T-helper 9 cell (primary cell): ENCODE measurements around the gene TUBA3D.
"Not testable (repeated sequence)": the region's sequence is repeated elsewhere in the genome, so short reads cannot be mapped to it uniquely, and the experiment has no call there.

Experiments
- DNase-seq: peaks from one replicate; pipeline ENCODE4 v3.0.0-alpha.2; 2020
- total RNA-seq, 2 donors: gene quantifications; one replicate each; lab custom pipeline; 2026; lab: John Stamatoyannopoulos, UW

TUBA3D gene
- total RNA-seq = 0 reads per million in 2 donors

DNA sequence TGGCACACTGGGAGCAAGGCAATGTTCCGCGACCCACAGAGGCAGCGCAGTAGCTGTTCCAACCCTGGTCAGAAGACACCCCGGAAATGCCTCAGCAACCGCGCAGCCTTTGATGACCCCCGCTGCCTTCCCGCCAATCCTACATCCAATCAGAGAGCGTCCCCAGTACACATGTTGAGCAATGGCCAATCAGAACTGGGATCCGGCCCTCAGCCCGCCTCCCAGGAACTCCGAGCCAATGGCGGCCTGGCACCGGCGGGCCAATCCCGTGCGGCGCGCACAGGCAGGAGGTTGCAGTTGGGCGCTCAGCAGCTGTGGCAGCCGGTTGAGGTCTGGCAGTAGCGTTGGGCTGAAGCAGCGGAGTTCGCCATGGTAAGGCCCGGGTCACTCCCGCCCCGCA is at the start of gene TUBA3D:
TSS of gene TUBA3D (plus strand) at position 289 of the 400 bp plus-strand sequence. CDS start at position 370, 81 bp downstream.
- DNase-seq = no peak

DNA sequence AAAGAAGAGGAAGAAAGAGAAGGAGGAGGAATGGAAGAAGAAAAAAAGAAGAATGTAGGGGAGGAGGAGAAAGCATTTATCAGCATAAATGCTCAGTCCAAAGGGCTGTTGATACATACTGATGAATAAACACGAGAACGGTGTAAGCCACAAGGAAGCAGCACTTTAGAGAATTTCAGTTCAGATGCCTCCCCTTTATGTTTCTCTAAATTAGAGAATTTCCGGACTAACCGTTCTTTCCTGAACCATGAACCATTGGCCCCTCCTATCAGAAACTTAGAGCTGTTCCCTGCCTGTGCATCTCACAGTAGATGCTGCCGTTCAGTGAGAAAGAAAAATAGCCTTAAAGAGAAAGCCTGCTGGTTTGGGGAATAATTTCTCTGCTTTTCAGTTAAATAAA is 49.2 kb upstream of the TUBA3D start:
- no peak for DNase-seq

DNA sequence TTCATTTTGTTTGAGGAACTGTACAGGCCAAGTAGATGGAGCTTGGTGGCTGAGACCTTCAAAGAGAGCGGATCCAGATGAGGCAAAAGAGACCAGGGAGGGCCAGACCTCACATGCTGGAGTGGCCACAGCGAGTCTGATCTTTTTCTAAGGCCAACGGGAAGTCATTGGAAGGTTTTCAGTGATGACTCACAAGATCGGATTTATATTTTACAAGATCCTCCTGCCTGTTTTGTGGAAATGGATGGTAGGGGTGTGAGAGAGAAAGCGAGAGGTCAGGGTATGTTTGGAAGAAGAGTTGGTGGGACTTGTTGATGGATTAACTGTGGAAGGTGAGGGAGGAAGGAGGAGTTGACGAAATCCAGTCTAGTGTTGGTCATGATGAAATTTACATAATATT is 44.6 kb upstream of the TUBA3D start:
- no peak for DNase-seq

DNA sequence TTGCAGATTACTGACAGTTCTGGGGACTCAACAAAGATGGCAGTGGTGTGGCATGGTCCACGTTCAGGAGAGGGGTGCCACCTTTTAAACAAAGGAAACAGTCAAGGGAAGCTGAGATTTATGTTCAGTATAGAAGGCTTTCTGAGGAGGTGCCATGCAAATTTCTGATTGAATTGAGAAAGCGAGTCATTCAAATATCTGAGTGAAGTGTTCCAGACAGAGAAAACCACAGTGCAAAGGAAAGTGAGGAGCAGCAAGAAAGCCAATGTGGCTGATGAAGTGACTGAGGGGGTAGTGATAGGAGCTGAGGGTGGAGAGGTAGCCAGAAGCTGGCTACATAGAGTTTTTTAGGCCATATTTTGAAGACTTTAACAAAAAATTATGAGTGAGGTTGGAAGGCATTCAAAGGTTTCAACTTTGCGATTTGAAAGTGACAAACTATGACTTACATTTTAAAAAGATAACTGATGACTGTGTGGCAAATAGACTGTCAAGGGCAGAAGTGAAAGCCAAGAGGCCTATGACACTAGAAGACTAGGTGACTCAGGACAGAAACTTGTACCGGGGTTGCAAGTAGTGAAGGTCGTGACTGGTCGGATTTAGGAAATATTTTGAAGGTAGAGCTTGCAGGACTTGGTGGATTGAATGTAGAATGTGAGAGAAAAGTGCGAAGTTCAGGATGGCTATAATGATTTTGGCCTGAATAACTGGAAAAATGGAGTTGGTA is 35.0 kb upstream of the TUBA3D start:
- not testable (repeated sequence) for DNase-seq

DNA sequence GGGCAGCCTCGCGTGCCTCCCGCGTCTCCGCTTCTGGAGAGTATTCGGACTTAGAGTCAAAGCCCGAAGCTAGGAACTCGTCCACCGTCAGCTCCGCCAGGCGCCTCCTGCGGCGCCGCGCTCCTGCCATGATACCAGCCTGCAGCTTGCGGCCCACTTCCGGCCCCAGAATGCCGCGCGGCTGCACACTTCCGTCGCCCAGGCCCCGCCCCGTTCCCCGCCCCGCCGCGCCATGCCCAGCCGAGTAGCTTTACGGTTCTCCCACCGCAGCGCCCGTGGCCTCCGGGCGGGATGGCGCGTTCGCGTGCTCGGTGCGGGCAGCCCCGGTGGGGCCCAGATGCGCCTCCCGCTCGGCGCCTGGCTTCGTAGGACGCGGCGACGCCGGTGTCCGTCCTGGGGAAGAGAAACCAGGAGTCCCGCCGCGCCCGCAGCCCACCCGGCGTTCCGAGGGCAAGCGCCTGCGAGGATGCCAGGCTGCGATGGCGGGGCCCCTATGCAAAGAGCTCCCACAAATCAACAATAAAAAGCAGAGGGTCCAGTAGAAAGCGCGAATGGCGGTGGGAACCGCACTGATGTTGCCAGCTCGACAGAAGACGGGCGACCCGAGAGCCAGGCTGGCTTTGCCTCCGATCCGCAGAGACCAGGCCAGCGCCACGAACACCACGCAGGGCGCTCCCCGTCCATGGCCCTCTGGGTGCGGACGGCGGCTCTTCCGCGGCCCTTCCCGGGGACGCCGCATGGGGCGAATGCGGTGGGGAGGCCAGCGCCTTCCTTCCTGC is 31.0 kb upstream of the TUBA3D start:
- not testable (repeated sequence) for DNase-seq

DNA sequence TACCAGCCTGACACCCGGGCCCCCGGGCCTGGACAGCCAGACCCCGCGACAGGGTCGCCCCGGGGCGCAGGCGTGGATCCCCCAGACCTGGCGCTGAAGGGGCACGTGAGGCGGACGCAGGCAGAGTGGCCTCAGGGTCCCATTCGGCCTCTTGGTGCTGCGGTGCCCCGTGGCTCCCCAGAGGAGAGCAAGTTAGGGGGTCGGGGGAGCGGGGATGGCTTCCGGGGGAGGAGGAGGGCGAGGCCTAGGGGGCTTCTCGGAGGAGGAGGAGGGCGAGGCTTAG is 30.5 kb upstream of the TUBA3D start:
- DNase-seq = not testable (repeated sequence)

DNA sequence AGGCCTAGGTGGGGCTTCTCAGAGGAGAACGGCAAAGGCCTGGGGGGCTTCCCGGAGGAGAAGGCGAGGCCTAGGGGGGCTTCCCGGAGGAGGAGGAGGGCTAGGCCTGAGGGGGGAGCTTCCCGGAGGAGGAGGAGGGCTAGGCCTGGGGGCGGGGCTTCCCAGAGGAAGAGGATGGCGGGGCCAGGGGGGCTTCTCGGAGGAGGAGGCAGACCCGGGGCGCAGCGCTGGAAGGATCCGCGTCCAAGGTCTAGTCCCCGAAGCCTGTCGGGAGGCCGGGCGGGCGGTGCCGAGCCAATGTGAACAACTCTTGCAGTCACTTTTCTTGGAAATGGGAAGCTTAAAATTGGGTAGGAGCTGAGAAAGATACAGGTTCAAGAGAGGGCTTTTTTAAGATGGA is 30.0 kb upstream of the TUBA3D start:
- DNase-seq = no peak

DNA sequence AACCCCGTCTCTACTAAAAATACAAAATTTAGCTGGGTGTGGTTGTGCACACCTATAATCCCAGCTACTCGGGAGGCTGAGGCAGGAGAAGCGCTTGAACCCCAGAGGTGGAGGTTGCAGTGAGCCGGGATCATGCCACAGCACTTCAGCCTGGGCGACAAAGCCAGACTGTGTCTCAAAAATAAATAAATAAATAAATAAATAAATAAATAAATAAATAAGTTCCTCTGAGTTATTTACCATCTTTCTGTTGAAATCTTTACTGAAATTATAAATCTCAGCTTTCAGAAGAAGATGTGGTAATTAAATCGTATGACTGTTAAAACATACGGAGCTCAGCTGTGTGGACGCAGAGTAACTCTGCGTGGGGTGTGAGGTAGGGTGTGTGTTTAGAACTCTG is 27.9 kb upstream of the TUBA3D start:
- not testable (repeated sequence) for DNase-seq

DNA sequence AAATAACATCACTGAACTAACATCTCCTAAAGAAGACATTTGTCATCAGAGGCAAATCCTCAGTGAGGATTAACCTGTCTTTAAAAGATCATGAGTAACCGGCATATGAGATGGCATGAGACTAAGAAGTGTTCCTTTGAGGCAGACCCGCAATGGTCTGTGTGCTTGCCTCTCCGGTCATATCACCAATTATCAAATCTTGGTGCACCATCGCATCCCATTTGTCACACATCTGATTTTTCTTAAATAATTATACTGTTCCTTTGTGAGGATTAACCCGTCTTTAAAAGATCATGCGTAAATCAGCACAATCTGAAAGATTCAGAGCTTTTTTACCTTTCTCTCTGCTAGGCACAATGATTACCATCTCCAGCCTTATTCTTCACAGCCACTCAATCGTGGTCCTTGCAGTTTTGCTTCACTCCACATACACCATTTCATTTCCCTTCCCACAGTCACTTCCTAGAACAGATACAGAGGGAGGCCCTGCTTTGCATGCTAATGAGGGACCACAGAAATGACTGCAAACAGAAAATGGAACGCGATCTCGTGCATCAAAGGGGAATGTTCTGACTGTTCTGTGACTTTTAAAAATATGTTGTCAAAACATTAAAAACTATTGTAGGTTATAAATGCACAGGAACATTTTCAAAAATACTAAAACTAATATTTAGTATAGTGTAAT is 24.5 kb upstream of the TUBA3D start:
- not testable (repeated sequence) for DNase-seq

DNA sequence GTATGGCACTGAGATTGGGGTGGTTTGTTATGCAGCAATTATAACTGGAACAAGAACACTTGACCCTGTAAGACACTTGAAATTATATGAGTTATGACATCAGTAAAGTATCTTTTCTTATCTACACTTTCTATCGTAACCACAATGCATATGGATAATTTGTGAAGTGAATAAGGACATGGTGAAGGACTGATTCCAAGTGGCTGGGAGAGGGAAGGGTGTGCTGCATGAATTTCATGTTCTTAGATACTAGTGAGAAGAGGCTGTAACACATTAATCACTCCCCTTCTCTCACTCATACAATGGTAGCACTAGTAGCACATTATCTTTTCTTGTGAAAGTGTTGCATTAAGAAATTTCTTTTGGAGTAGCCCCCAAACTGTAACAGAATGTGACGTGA is 21.0 kb upstream of the TUBA3D start:
- not testable (repeated sequence) for DNase-seq

DNA sequence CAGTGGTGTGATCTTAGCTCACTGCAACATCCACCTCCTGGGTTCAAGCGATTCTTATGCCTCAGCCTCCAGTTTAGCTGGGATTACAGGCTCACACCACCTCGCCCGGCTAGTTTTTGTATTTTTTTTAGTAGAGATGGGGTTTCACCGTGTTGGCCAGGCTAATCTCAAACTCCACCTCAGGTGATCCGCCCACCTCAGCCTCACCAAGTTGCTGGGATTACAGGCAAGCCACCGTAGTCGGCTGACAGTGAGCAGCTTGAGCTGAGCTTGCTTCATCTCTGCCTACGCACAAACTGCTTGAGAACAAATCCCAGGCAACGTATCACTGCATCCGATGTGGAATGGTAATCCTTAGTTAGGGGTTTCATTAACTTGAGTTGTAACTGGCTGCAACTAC is 8.2 kb upstream of the TUBA3D start:
- not testable (repeated sequence) for DNase-seq

DNA sequence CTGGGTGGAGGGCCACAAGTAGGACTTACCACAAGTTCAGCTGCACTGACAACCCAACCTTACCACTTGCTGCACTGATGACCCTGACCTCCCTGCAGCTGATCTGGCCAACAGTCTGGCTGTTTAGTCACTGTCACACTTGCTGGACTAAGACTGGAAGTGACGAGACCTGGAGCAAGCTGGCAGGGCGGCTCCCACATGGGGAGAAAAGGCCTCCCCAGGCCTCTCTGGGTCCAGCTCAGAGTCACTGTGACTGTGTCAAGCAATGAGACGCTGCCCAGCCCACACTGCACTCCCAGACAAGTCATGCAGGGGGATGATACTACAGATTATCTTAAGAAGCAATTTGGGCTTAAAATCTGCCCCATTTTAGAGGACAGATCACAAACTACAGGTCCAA is 5.0 kb upstream of the TUBA3D start:
- not testable (repeated sequence) for DNase-seq

DNA sequence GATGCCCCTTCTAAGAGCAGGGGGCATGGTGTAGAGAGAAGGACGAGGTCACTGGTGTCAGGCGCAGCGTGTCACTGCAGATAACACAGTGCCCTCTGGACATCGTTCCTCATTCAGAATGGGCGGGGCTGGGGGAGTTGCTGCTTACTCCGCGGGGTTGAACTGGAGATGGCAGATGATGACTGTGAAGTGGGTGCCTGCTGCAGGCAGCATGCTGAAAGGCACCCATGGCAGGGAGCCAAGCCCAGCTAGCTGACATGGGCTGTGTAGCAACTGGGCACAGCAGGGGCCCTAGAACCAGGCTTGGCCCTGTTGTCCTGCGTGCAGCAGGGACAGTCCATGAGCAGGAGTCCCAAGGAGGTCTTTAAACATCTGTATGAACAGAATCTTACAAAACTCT is 4.3 kb upstream of the TUBA3D start:
- not testable (repeated sequence) for DNase-seq

DNA sequence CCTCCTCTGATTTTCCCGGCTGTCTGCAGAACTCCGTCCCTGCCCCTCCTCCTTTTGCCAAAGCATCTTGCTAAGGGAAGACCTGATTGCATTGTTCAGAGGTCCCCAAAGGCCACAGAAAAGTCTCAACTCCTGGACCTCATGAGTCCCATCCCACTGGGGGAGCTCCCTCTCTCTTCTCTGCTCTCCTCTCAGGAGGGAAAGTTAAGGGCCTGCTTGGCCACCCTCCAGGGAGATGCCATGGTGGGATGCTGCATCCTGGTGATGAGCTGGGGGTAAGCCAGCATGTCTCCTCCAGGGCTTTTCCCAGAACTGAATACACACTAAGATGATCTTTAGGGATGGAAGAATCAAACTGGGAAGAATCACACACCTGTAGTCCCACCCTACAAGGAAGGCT is 2.7 kb upstream of the TUBA3D start:
- not testable (repeated sequence) for DNase-seq

DNA sequence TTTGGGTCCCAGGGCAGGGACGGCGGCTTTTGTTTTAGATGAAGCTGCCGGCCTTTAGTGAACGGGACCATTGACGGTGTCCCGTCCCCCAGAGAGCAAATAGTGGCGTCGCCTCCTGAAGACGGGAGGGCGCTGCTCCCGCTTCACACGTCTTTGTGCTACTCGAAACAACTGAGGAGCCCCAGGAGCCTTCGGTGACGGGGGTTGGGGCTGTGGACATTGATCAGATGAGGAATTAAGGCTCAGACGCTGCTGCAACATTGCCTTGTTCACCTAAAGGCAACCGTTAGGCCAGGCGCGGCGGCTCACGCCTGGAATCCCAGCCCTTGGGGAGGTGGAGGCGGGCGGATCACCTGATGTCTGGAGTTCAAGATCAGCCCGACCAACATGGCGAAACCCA is 444 bp downstream of the TUBA3D start:
- DNase-seq = not testable (repeated sequence)

DNA sequence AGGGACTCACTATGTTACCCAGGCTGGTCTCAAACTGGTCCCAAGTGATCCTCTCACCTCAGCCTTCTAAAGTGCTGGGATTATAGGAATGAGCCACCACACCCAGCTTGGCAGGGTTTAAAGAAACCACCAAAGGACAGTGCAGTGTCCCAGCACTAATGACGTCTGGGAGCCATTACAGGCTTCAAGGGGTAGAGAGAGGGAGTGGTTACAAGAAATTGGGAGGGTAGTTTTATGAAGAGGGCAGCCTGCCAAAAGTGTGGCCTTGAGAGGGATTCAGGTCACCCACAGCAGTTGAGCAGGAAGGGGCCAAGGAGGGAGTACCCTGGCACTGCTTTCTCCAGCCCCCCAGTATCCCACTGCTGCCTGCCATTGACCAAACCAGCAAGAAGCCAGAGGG is 1.3 kb downstream of the TUBA3D start:
- not testable (repeated sequence) for DNase-seq

DNA sequence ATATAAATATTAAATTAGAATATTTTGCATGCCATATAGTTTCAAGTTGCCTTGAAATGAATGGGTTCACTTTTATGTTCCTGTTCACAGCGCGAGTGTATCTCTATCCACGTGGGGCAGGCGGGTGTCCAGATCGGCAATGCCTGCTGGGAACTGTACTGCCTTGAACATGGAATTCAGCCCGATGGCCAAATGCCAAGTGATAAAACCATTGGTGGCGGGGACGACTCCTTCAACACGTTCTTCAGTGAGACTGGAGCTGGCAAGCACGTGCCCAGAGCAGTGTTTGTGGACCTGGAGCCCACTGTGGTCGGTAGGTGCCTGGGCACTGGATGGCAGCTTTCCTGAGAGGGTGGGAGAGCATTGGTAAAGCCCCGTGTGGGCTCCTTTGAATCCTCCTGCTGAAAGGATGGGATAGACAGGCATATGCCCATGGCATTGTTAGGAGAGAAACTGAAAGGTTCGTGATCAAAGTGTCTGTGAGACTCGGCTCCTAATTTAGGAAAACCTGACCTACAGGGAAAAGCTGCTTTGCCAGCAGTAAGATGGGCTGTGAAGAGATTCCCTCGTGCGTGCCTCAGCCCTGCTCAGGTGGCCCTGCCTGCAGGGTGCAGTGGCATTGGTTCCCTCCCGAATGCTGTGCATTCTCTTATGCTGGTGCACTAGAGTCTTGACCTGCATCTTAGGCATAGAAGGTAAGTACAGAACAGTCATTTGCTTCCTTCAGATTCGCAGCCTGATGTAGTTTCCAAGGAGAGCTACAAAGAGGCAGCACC is 2.3 kb downstream of the TUBA3D start:
- DNase-seq = not testable (repeated sequence)

DNA sequence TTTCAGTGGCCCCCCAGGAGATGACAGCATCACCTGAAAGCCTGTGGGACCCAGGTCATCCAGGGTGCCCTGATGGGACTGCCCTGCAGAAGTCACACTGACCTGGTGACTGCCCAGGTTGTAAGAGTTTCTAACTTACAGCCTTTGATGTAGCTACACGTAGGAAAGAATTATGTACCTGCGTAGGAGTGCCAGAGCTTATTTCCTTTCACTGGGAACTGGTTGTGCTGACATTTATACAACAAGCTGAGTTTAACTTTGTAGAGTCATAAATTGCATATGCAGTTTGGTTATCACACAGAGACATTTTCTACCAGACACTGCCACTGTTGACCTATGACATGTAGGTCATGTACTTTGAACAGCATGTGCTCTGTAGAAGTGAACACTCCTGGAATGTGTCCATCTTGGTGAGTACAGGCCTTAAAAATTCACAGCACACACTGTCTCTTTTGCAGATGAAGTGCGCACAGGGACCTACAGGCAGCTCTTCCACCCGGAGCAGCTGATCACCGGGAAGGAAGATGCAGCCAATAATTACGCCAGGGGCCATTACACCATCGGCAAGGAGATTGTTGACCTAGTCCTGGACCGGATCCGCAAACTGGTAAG is 3.0 kb downstream of the TUBA3D start:
- not testable (repeated sequence) for DNase-seq

DNA sequence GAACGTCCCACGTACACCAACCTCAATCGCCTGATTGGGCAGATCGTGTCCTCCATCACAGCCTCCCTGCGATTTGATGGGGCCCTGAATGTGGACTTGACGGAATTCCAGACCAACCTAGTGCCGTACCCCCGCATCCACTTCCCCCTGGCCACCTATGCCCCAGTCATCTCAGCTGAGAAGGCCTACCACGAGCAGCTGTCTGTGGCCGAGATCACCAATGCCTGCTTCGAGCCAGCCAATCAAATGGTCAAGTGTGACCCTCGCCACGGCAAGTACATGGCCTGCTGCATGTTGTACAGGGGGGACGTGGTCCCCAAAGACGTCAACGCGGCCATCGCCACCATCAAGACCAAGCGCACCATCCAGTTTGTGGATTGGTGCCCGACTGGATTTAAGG is 4.4 kb downstream of the TUBA3D start:
- DNase-seq = not testable (repeated sequence)

DNA sequence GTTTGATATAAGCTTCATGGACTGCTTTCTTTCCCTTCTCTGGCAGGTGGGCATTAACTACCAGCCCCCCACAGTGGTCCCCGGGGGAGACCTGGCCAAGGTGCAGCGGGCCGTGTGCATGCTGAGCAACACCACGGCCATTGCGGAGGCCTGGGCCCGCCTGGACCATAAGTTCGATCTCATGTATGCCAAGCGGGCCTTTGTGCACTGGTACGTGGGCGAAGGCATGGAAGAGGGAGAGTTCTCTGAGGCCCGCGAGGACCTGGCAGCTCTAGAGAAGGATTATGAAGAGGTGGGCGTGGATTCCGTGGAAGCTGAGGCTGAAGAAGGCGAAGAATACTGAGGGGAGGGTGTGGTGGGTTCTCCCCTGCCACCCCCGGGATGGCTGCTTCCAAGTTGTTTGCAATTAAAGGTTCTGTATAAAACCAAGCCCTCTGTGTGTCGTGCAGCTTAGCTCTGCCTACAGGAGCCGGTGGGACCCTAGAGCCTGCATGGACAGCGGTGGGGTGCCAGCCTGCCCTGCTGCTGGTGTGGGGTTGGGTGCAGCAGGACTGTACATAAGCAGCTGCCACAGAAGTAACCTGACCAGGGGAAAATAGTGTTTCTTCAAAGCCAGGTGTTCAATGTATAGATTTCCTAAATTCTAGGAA is 6.7 kb downstream of the TUBA3D start:
- not testable (repeated sequence) for DNase-seq

DNA sequence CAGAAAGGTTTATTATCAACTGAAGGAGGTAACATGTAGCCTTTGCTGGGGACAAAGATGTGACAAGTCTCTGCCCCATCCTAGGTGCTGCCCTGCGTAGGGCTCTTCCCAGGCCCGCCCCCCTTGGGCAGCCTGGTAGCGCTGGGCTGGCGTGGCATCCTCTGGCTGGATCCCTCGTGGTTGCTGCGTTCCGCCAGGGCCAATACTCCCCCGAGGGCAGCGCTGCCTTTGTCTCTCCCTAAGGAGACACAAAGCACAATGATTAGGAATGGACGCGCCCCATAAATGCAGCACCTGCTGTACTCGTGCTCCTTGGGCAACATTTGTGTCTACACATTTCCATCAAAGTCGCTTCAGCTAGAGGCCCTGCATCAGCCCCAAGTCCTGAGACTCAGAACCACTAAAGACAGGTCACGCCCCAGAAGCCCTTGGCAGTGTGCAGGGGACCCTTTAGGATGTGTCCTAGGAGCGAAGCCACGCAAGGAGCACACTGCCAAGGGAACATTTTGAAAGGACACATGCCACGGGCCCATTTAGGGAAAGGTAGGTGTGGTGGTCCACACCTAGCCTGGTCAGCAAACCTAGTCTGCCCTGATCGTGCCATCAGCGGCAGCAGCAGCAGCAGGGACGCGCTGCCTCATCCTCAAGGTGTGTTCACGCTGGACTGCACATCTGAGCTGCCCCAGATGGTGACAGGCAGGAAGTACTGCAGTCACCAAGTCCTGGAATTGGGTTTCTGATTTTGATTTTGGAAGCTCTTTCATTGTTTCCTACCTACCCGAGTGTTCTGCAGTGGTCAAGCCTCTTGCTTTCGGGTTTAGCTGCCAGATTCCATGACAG is 8.3 kb downstream of the TUBA3D start:
- not testable (repeated sequence) for DNase-seq
